ES-I3 (cell line): ENCODE measurements around the gene YTHDC2.
A peak's percentile ranks its signal among the peaks of the same experiment; 100 is the strongest.

Experiments
- H3K36me3 ChIP-seq: 2 replicates; pipeline ENCODE4 v1.6.1; 2013; ENCODE audit warnings: mild to moderate bottlenecking, low read length, control low read depth, moderate library complexity; ENCODE audit not compliant: insufficient read depth
- H3K4me1 ChIP-seq: 2 replicates; pipeline ENCODE4 v1.6.1; 2013; ENCODE audit warnings: mild to moderate bottlenecking, control low read depth, low read length; ENCODE audit not compliant: insufficient read depth
- H3K9ac ChIP-seq: 2 replicates; pipeline ENCODE4 v1.6.1; 2013; ENCODE audit warnings: low read depth, mild to moderate bottlenecking, low read length, moderate library complexity
- H3K9me3 ChIP-seq: 2 replicates; pipeline ENCODE4 v1.6.1; 2013; ENCODE audit warnings: mild to moderate bottlenecking, low read length, moderate library complexity; ENCODE audit not compliant: control insufficient read depth, insufficient read depth

Gene YTHDC2

GRCh38 chr5:113513384-113514288, at the start of gene YTHDC2:
Gene YTHDC2, plus strand, starts transcription at chr5:113513694. Its CDS starts 202 bp downstream, at chr5:113513896.
- H3K9ac ChIP-seq, result peak within 1 kb of the TSS; percentile 93
- no peaks in the 10 kb centered on the region for H3K36me3 ChIP-seq
- no peaks in the 10 kb centered on the region for H3K4me1 ChIP-seq
- H3K9me3 ChIP-seq, result no peaks in the 10 kb centered on the region; the same call in 1 of the 2 replicates

- Histone ChIP-seq H3K36me3 (no peaks in the 10 kb centered on the region), H3K9me3 (peaks cover 6% of the 10 kb centered on the region; the same call in 1 of the 2 replicates), H3K9ac (no peak overlapping the region), H3K4me1 (no peaks in the 10 kb centered on the region)
These were observed 39.3 kb upstream of the YTHDC2 start for GRCh38 chr5:113474100-113474728.

- Histone ChIP-seq H3K36me3 (no peaks in the 10 kb centered on the region), H3K9ac (no peak overlapping the region), H3K9me3 (no peaks in the 10 kb centered on the region), H3K4me1 (no peaks in the 10 kb centered on the region)
These were observed 34.8 kb upstream of the YTHDC2 start for GRCh38 chr5:113478691-113479090.

GRCh38 chr5:113480243-113480642, 33.3 kb upstream of the YTHDC2 start:
- Histone ChIP-seq H3K4me1 (no peaks in the 10 kb centered on the region), H3K9ac (no peak overlapping the region), H3K36me3 (no peaks in the 10 kb centered on the region), H3K9me3 (no peaks in the 10 kb centered on the region)

GRCh38 chr5:113487416-113487780, 26.1 kb upstream of the YTHDC2 start:
- H3K4me1 ChIP-seq, result no peaks in the 10 kb centered on the region
- peak overlapping the region; percentile 96 for H3K9ac ChIP-seq
- no peaks in the 10 kb centered on the region for H3K36me3 ChIP-seq
- H3K9me3 ChIP-seq, result peaks cover 14% of the 10 kb centered on the region

- no peaks in the 10 kb centered on the region for H3K36me3 ChIP-seq
- H3K9ac ChIP-seq, result peak within 1 kb of the TSS; percentile 96
- H3K9me3 ChIP-seq, result peaks cover 14% of the 10 kb centered on the region
- H3K4me1 ChIP-seq, result no peaks in the 10 kb centered on the region
These were observed 25.5 kb upstream of the YTHDC2 start, which contains the start of gene MCC for GRCh38 chr5:113487781-113488644. Gene MCC, minus strand, starts transcription at chr5:113488453.

GRCh38 chr5:113488645-113489184, 24.8 kb upstream of the YTHDC2 start:
- Histone ChIP-seq H3K9ac (peak overlapping the region; percentile 96), H3K36me3 (no peaks in the 10 kb centered on the region), H3K4me1 (no peaks in the 10 kb centered on the region), H3K9me3 (peaks cover 14% of the 10 kb centered on the region)

- Histone ChIP-seq H3K36me3 (no peaks in the 10 kb centered on the region), H3K4me1 (no peaks in the 10 kb centered on the region), H3K9me3 (peaks cover 14% of the 10 kb centered on the region), H3K9ac (no peak overlapping the region)
These were observed 24.2 kb upstream of the YTHDC2 start for GRCh38 chr5:113489299-113489698.

- no peaks in the 10 kb centered on the region for H3K36me3 ChIP-seq
- H3K9me3 ChIP-seq, result peaks cover 14% of the 10 kb centered on the region
- H3K4me1 ChIP-seq, result no peaks in the 10 kb centered on the region
- H3K9ac ChIP-seq, result no peak overlapping the region
These were observed 23.2 kb upstream of the YTHDC2 start for GRCh38 chr5:113490317-113490716.

- H3K4me1 ChIP-seq, result no peaks in the 10 kb centered on the region
- no peak overlapping the region for H3K9ac ChIP-seq
- H3K36me3 ChIP-seq, result no peaks in the 10 kb centered on the region
- peaks cover 14% of the 10 kb centered on the region for H3K9me3 ChIP-seq
These were observed 22.5 kb upstream of the YTHDC2 start for GRCh38 chr5:113491022-113491421.

- Histone ChIP-seq H3K9ac (no peak overlapping the region), H3K4me1 (no peaks in the 10 kb centered on the region), H3K36me3 (no peaks in the 10 kb centered on the region), H3K9me3 (peaks cover 14% of the 10 kb centered on the region)
These were observed 20.0 kb upstream of the YTHDC2 start for GRCh38 chr5:113493446-113493845.

- peaks cover 7% of the 10 kb centered on the region; the same call in 1 of the 2 replicates for H3K9me3 ChIP-seq
- no peaks in the 10 kb centered on the region for H3K4me1 ChIP-seq
- no peaks in the 10 kb centered on the region for H3K36me3 ChIP-seq
- no peak overlapping the region for H3K9ac ChIP-seq
These were observed 18.1 kb upstream of the YTHDC2 start for GRCh38 chr5:113495422-113495841.

GRCh38 chr5:113502073-113502472, 11.4 kb upstream of the YTHDC2 start:
- Histone ChIP-seq H3K9ac (no peak overlapping the region), H3K36me3 (no peaks in the 10 kb centered on the region), H3K9me3 (no peaks in the 10 kb centered on the region), H3K4me1 (no peaks in the 10 kb centered on the region)

- H3K9ac ChIP-seq, result no peak overlapping the region
- H3K9me3 ChIP-seq, result no peaks in the 10 kb centered on the region
- H3K36me3 ChIP-seq, result no peaks in the 10 kb centered on the region
- H3K4me1 ChIP-seq, result no peaks in the 10 kb centered on the region
These were observed 10.3 kb upstream of the YTHDC2 start for GRCh38 chr5:113503146-113503545.
